Measurements from ENCODE around the gene LRP8. TPM values are rescaled to one million over a fixed set of nuclear protein-coding genes. Genes with fewer than 3 reads are reported as not detected.

Gene LRP8
- total RNA-seq, 1 donor from 2014 or later, result 8.4 TPM

DNA sequence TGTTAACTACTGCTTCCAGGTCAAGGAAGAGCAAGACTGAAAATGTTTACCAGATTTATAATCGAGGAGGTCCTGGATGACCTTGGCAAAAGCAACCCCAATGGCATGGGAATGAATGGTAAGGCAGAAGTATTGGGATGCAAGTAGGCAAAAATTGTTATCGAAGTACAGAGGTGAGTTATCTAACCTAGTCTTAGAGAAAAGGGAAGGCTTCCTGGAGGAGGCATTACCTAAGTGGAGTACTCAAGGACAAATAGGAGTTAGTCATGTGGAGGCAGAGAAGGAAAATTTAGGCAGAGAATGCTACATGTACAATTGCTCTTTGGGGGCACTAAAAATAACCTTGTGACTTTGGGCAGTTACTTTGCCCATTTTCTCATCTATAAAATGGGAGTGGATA, 86.0 kb downstream of the LRP8 start:
- TF ChIP-seq, protein P1, sequence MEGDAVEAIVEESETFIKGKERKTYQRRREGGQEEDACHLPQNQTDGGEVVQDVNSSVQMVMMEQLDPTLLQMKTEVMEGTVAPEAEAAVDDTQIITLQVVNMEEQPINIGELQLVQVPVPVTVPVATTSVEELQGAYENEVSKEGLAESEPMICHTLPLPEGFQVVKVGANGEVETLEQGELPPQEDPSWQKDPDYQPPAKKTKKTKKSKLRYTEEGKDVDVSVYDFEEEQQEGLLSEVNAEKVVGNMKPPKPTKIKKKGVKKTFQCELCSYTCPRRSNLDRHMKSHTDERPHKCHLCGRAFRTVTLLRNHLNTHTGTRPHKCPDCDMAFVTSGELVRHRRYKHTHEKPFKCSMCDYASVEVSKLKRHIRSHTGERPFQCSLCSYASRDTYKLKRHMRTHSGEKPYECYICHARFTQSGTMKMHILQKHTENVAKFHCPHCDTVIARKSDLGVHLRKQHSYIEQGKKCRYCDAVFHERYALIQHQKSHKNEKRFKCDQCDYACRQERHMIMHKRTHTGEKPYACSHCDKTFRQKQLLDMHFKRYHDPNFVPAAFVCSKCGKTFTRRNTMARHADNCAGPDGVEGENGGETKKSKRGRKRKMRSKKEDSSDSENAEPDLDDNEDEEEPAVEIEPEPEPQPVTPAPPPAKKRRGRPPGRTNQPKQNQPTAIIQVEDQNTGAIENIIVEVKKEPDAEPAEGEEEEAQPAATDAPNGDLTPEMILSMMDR (IDR thresholded peaks at IDR 0.05; ENCODE audit: insufficient read depth, low read length, severe bottlenecking), result no peak
- H3K27me3 ChIP-seq (ENCODE audit: control insufficient read depth, insufficient read depth, low read length), result no peaks in the 10 kb centered on the region
- FAIRE-seq (no peak), DNase-seq (ENCODE audit: low read depth) (no peak)
- no peaks in the 10 kb centered on the region for H3K36me3 ChIP-seq (ENCODE audit: control insufficient read depth, insufficient read depth, low read length)
- H3K4me3 ChIP-seq (ENCODE audit: low read depth, low read length), result no peak overlapping the region

DNA sequence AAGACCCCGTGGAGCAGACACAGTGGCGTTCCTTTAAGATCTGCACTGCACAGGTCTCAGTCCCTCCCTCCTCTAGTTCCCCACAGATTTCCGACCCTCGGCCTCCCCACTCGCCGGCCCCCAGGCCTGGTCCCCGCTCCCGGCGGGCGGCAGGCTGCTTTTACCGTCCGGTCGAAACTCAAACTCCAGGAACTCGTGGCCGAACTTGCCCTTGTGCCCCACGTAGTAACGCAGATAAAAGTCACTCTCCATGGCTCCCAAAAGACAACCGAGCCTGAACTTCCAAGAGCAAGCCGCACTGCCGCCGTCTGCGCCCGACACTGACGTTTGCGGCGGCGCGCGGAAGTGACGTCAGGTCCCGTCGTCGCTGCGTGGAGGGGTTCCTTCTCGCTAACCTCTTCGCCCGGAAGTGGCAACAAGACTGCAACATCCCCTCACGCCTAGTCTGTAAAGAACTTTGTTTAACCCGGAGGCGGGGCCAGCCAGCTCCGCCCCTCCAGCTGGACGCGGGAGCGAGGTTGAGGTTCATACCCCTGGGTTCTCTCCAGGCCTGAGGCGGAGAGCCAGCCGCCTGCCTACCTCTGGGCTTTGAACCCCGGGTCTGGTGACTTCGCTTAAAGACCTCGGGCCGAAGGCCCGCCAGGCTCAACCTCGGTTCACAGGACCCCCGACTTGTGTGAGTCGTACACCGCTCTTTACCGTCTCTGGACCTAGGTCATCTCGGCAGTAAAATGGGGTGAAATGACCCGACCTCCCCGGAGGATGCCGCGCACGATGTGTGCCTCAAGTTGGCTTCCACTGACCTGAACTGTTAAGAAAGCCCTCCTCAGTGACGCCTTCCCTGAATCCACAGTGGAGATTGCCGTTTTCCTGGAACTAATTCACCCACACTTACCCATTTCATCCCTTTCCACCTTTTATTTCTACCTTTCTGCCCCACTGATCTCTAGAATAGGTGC, 89.4 kb downstream of the LRP8 start, which contains the start of gene MAGOH:
TSS of gene MAGOH (minus strand) at position 322 of the 959 bp plus-strand sequence. CDS start at position 252, 70 bp downstream.
- TF ChIP-seq, protein P1 (IDR thresholded peaks at IDR 0.05; ENCODE audit: insufficient read depth, low read length, severe bottlenecking), result no peak
- DNase-seq (ENCODE audit: low read depth), result peak; percentile 89
- peak within 1 kb of the TSS; percentile 69 for H3K4me3 ChIP-seq (ENCODE audit: low read depth, low read length)
- H3K36me3 ChIP-seq (ENCODE audit: control insufficient read depth, insufficient read depth, low read length), result peaks cover 2% of the 10 kb centered on the region
- no peak for FAIRE-seq
- no peaks in the 10 kb centered on the region for H3K27me3 ChIP-seq (ENCODE audit: control insufficient read depth, insufficient read depth, low read length)

DNA sequence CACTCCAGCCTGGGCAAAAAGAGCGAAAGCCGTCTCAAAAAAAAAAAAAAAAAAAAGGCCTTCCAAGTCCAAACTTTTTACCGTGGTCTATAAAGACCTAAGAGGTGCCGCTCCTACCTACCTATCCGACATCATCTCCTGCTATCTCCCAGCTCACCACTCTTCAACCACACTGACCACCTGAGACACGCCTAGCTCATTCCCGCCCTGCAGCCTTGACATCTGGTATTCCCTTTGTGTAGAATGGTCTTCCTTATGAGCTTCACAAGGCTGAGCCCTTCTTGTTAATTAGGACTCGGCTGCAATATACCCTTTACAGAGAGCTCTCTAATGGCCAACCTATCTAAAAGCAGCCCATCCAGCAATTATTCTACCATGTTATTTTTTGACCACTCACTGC, 90.2 kb downstream of the LRP8 start:
- H3K36me3 ChIP-seq (ENCODE audit: control insufficient read depth, insufficient read depth, low read length), result peaks cover 4% of the 10 kb centered on the region
- H3K27me3 ChIP-seq (ENCODE audit: control insufficient read depth, insufficient read depth, low read length), result no peaks in the 10 kb centered on the region
- peak overlapping the region; percentile 69 for H3K4me3 ChIP-seq (ENCODE audit: low read depth, low read length)
- TF ChIP-seq, protein P1 (IDR thresholded peaks at IDR 0.05; ENCODE audit: insufficient read depth, low read length, severe bottlenecking), result no peak
- DNase-seq (ENCODE audit: low read depth) (no peak), FAIRE-seq (no peak)

DNA sequence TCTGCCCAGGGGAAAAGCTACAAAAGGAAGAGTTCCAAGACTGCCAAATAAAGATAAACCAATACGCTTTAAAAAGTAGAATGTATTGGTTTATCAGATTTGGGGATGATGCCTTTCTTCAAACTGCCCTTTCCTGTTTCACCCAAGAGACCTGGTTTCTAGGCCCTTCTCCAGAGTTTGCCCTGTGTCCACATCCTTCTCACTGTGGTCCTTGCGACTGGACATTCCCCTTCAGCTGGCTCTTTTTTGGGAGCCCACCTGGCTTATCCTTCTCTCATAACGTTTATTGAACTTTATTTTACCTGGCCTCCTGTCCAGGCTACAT, 106.9 kb downstream of the LRP8 start:
- H3K4me3 ChIP-seq (ENCODE audit: low read depth, low read length), result peak overlapping the region; percentile 83
- H3K36me3 ChIP-seq (ENCODE audit: control insufficient read depth, insufficient read depth, low read length), result peaks cover 4% of the 10 kb centered on the region
- TF ChIP-seq, protein P1 (IDR thresholded peaks at IDR 0.05; ENCODE audit: insufficient read depth, low read length, severe bottlenecking), result no peak
- H3K27me3 ChIP-seq (ENCODE audit: control insufficient read depth, insufficient read depth, low read length), result no peaks in the 10 kb centered on the region
- DNase-seq (ENCODE audit: low read depth) (no peak), FAIRE-seq (no peak)

DNA sequence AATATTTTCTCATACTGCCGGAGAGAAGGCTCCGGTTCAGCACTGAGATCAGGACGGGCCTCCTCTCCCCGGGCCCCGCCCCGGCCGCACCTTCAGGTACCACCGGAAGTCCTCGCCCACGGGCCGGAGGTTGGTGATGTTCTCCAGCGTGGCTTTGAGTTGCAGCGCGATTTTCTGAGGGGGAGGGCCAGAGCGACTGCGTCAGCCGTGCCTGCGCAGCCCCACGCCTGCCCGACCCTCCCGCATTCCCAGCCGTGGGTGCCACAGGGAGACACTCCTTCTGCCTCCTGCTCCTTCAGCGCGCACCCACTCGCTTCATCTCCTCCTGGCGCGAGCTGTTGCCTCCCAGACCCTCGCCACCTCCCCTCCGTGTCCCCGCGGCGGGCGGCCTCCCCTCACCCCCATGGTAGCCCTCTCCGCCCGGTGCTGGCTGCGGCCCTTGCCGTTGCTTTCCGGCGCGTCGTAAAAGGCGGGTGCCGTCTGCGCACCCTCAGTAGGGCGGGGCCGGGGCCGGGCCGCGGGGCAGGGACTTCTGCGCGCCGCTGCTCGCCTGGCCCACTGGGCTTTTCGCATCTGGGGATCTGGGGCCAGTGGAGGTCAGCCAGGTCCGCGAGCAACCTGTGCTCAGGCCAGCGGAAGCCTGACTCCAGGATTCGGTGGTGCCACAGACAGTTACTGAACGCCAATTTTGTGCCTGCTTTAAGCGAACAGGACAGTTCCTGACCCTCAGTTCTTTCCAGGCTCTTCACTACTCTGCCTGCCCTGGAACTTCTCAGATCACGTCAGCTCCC, 107.5 kb downstream of the LRP8 start, which contains the start of gene CZIB:
TSS of gene CZIB (minus strand) at position 464 of the 791 bp plus-strand sequence. CDS start at position 405, 59 bp downstream.
- DNase-seq (ENCODE audit: low read depth) (peak; percentile 87), FAIRE-seq (no peak)
- Histone ChIP-seq H3K4me3 (ENCODE audit: low read depth, low read length) (peak within 1 kb of the TSS; percentile 83), H3K36me3 (ENCODE audit: control insufficient read depth, insufficient read depth, low read length) (peaks cover 4% of the 10 kb centered on the region), H3K27me3 (ENCODE audit: control insufficient read depth, insufficient read depth, low read length) (no peaks in the 10 kb centered on the region)
- TF ChIP-seq, protein P1 (IDR thresholded peaks at IDR 0.05; ENCODE audit: insufficient read depth, low read length, severe bottlenecking), result no peak

All from bronchial epithelial cell (primary cell).